GM21737 (cell line): ENCODE data around the gene PTPRE.
A peak's percentile ranks its signal among the peaks of the same experiment; 100 is the strongest.

Experiments
- ATAC-seq: cut with Tn5 transposase; IDR thresholded peaks from one replicate; pipeline ENCODE4 v1.9.1; 2021; ENCODE audit warnings: mild to moderate bottlenecking, moderate library complexity; ENCODE audit not compliant: unreplicated experiment

The PTPRE gene

GRCh38 chr10:128040681-128041080 is 133.8 kb downstream of the PTPRE start:
- no peak for ATAC-seq

GRCh38 chr10:128042131-128042610 is 135.3 kb downstream of the PTPRE start:
- ATAC-seq, result no peak

- no peak for ATAC-seq
These were observed 136.5 kb downstream of the PTPRE start for GRCh38 chr10:128043259-128044045.

GRCh38 chr10:128044186-128044585 is 137.3 kb downstream of the PTPRE start:
- no peak for ATAC-seq

GRCh38 chr10:128044961-128045832 is 138.3 kb downstream of the PTPRE start:
- ATAC-seq, result no peak

- no peak for ATAC-seq
These were observed 138.9 kb downstream of the PTPRE start for GRCh38 chr10:128045833-128046120.

- ATAC-seq, result no peak
These were observed 139.5 kb downstream of the PTPRE start for GRCh38 chr10:128046156-128046952.

- no peak for ATAC-seq
These were observed 140.0 kb downstream of the PTPRE start for GRCh38 chr10:128046953-128047290.

GRCh38 chr10:128047351-128047750 is 140.4 kb downstream of the PTPRE start:
- peak; percentile 99 for ATAC-seq

- no peak for ATAC-seq
These were observed 141.3 kb downstream of the PTPRE start for GRCh38 chr10:128047991-128048818.

GRCh38 chr10:128048819-128049210 is 141.9 kb downstream of the PTPRE start:
- ATAC-seq, result no peak

GRCh38 chr10:128049226-128050120 is 142.6 kb downstream of the PTPRE start:
- ATAC-seq, result no peak

- ATAC-seq, result no peak
These were observed 143.2 kb downstream of the PTPRE start for GRCh38 chr10:128050121-128050516.

GRCh38 chr10:128050936-128051335 is 144.0 kb downstream of the PTPRE start:
- no peak for ATAC-seq

GRCh38 chr10:128051548-128051947 is 144.6 kb downstream of the PTPRE start:
- ATAC-seq, result no peak

- no peak for ATAC-seq
These were observed 145.8 kb downstream of the PTPRE start for GRCh38 chr10:128052696-128053095.

GRCh38 chr10:128053356-128053755 is 146.5 kb downstream of the PTPRE start:
- ATAC-seq, result no peak

GRCh38 chr10:128054163-128054970 is 147.5 kb downstream of the PTPRE start:
- no peak for ATAC-seq
